IMR-90 (cell line): ENCODE results near the gene RCL1. TPM values are rescaled to one million over a fixed set of nuclear protein-coding genes. Genes with fewer than 3 reads are reported as not detected.

Experiments
- ATAC-seq: fragments of 200-7000 bp; cut with Tn5 transposase; 2 replicates; pipeline ENCODE4 v1.9.1; 2020; ENCODE audit warnings: low read depth, mild to moderate bottlenecking, moderate library complexity
- BruUV-seq: library from RNA; stranded (reverse); fragments of 400-500 nt; replicated peaks from 2 replicates; lab custom pipeline; 2021; lab: Mats Ljungman, UMichigan
- CTCF ChIA-PET: fragments of 300-600 bp; formaldehyde crosslinking; extraction: SDS; loops from one replicate; lab custom pipeline; 2021; ENCODE audit warnings: antibody characterized with exemption; lab: Yijun Ruan, JAX
- POLR2A ChIA-PET: fragments of 300-600 bp; sonication (Branson Sonifier 250); formaldehyde crosslinking; loops from one replicate; lab custom pipeline; 2022; ENCODE audit warnings: antibody characterized with exemption; ENCODE audit not compliant: unreplicated experiment; lab: Charles Lee
- DNase-seq: peaks from one replicate; pipeline ENCODE4 v3.0.0; 2013
- H2AFZ ChIP-seq: replicated peaks from 2 replicates; pipeline ENCODE3; 2013; ENCODE audit warnings: low read length, mild to moderate bottlenecking; ENCODE audit not compliant: poor library complexity
- H2AK5ac ChIP-seq: 2 replicates; pipeline ENCODE4 v1.6.1; 2013; ENCODE audit warnings: low read depth, low read length, inconsistent platforms
- H2AK9ac ChIP-seq: replicated peaks from 2 replicates; pipeline ENCODE3; 2013; ENCODE audit warnings: mild to moderate bottlenecking, low read depth, low read length, moderate library complexity; ENCODE audit not compliant: poor library complexity
- H2BK120ac ChIP-seq: 2 replicates; pipeline ENCODE4 v1.6.1; 2013; ENCODE audit warnings: low read depth, low read length, inconsistent platforms
- H2BK15ac ChIP-seq: 3 replicates; pipeline ENCODE4 v1.6.1; 2013; ENCODE audit warnings: low read depth, low read length, inconsistent platforms
- H2BK20ac ChIP-seq: 2 replicates; pipeline ENCODE4 v1.6.1; 2013; ENCODE audit warnings: low read depth, mild to moderate bottlenecking, inconsistent platforms, low read length, moderate library complexity
- H2BK5ac ChIP-seq: 2 replicates; pipeline ENCODE4 v1.6.1; 2013; ENCODE audit warnings: mild to moderate bottlenecking, low read depth, low read length, inconsistent platforms; ENCODE audit not compliant: poor library complexity, severe bottlenecking
- H3K14ac ChIP-seq: replicated peaks from 2 replicates; pipeline ENCODE4 v1.6.1; 2013; ENCODE audit warnings: low read depth, low read length, inconsistent platforms
- H3K18ac ChIP-seq: 2 replicates; pipeline ENCODE4 v1.6.1; 2013; ENCODE audit warnings: low read depth, low read length, control low read depth
- H3K23ac ChIP-seq: 2 replicates; pipeline ENCODE4 v1.6.1; 2013; ENCODE audit warnings: low read depth, low read length, inconsistent platforms
- H3K27ac ChIP-seq: 2 replicates; pipeline ENCODE4 v1.5.1; 2013; ENCODE audit warnings: mild to moderate bottlenecking, control low read depth, low read length; ENCODE audit not compliant: insufficient read depth
- H3K27me3 ChIP-seq: 2 replicates; pipeline ENCODE4 v1.6.1; 2013; ENCODE audit warnings: low read length; ENCODE audit not compliant: control insufficient read depth, insufficient read depth
- H3K36me3 ChIP-seq: 2 replicates; pipeline ENCODE4 v1.6.1; 2013; ENCODE audit warnings: low read length, mixed read lengths; ENCODE audit not compliant: control insufficient read depth, insufficient read depth
- H3K4ac ChIP-seq: 2 replicates; pipeline ENCODE4 v1.6.1; 2013; ENCODE audit warnings: low read depth, low read length, inconsistent platforms
- H3K4me1 ChIP-seq: 2 replicates; pipeline ENCODE4 v1.6.1; 2013; ENCODE audit warnings: low read length, mixed read lengths; ENCODE audit not compliant: control insufficient read depth, insufficient read depth
- H3K4me2 ChIP-seq: 2 replicates; pipeline ENCODE4 v1.6.1; 2013; ENCODE audit warnings: low read depth, mild to moderate bottlenecking, control low read depth, low read length, moderate library complexity
- H3K4me3 ChIP-seq: 2 replicates; pipeline ENCODE4 v1.5.1; 2013; ENCODE audit warnings: low read depth, mild to moderate bottlenecking, control low read depth, low read length, moderate library complexity; ENCODE audit not compliant: insufficient read depth
- H3K56ac ChIP-seq: 2 replicates; pipeline ENCODE4 v1.6.1; 2013; ENCODE audit warnings: low read length, inconsistent platforms; ENCODE audit not compliant: insufficient read depth; ENCODE audit errors: extremely low read depth
- H3K79me1 ChIP-seq, 2 experiments: 2 replicates each; pipeline ENCODE4 v1.6.1; 2013; ENCODE audit warnings: low read length in 2 of 2, inconsistent platforms in 1 of 2, low read depth in 1 of 2
- H3K9ac ChIP-seq: 2 replicates; pipeline ENCODE4 v1.6.1; 2013; ENCODE audit warnings: low read depth, low read length, control low read depth
- H3K9me1 ChIP-seq: 2 replicates; pipeline ENCODE4 v1.6.1; 2013; ENCODE audit warnings: low read length, inconsistent platforms; ENCODE audit not compliant: insufficient read depth
- H3K9me3 ChIP-seq: 2 replicates; pipeline ENCODE4 v1.6.1; 2013; ENCODE audit warnings: low read length; ENCODE audit not compliant: control insufficient read depth, insufficient read depth
- H4K20me1 ChIP-seq: 2 replicates; pipeline ENCODE4 v1.6.1; 2013; ENCODE audit warnings: low read length, inconsistent platforms; ENCODE audit not compliant: insufficient read depth
- H4K5ac ChIP-seq: 2 replicates; pipeline ENCODE4 v1.6.1; 2013; ENCODE audit warnings: mild to moderate bottlenecking, low read depth, low read length, control low read depth
- H4K8ac ChIP-seq, 2 experiments: 2 replicates each; pipeline ENCODE4 v1.6.1; 2013; ENCODE audit warnings: low read depth in 2 of 2, low read length in 2 of 2, control low read depth in 1 of 2, inconsistent platforms in 1 of 2
- H4K91ac ChIP-seq: 2 replicates; pipeline ENCODE4 v1.6.1; 2013; ENCODE audit warnings: low read depth, low read length, inconsistent platforms; ENCODE audit not compliant: insufficient read depth
- FOS ChIP-seq: fragments of 150-350 bp; IDR thresholded peaks from 2 replicates; pipeline ENCODE4 v1.6.1; 2016; ENCODE audit warnings: low read depth, low read length
- MAZ ChIP-seq: IDR thresholded peaks from 2 replicates; pipeline ENCODE4 v1.6.1; 2012; ENCODE audit warnings: low read depth, mild to moderate bottlenecking, low read length, improper control_type of control experiment, moderate library complexity, borderline replicate concordance
- NFE2L2 ChIP-seq: fragments of 150-350 bp; IDR thresholded peaks from 2 replicates; pipeline ENCODE4 v1.6.1; 2016; ENCODE audit warnings: low read depth, mild to moderate bottlenecking, low read length
- POLR2A ChIP-seq: IDR thresholded peaks from 2 replicates; pipeline ENCODE4 v1.6.1; 2012; ENCODE audit warnings: mild to moderate bottlenecking, low read depth, low read length
- RAD21 ChIP-seq: IDR thresholded peaks from 2 replicates; pipeline ENCODE4 v1.6.1; 2012; ENCODE audit warnings: low read length, improper control_type of control experiment
- WGBS, 2 experiments: methylation state at CpG; one replicate each; pipeline versions ENCODE4 v1.1.5 to v1.1.7; 2013; ENCODE audit warnings: missing lambda C conversion rate in 2 of 2; ENCODE audit not compliant: insufficient read length in 1 of 2; ENCODE audit errors: extremely low coverage in 2 of 2; 5-methylcytosine and 5-hydroxymethylcytosine counted together
- dilution Hi-C: fragments of 300-500 bp; cut with HindIII; formaldehyde crosslinking; loops from one replicate; pipeline ENCODE4 v1.14.3; 2018; ENCODE audit warnings: low sequenced_read_pairs; ENCODE audit not compliant: unreplicated experiment
- in situ Hi-C: fragments of 300-500 bp; cut with MboI; formaldehyde crosslinking; loops from 3 replicates; pipeline ENCODE4 v1.14.3; 2019; ENCODE audit warnings: low sequenced_read_pairs, inconsistent platforms, mixed read lengths
- intact Hi-C: fragments of 100-400 bp; cut with micrococcal nuclease; formaldehyde crosslinking; loops from 2 replicates; pipeline ENCODE4 v1.10.0; 2022
- polyA plus RNA-seq, 3 experiments: library from polyadenylated mRNA; depleted of rRNA; stranded (reverse); fragments of >200 nt; gene quantifications; 2 replicates each; pipeline ENCODE4 v1.2.3, GENCODE V29; 2012; ENCODE audit warnings: low replicate concordance in 1 of 3
- total RNA-seq: library from RNA; depleted of rRNA; stranded (reverse); fragments of >200 nt; gene quantifications from 2 replicates; pipeline ENCODE4 v1.2.3, GENCODE V29; 2012
- TF ChIP-seq, protein P1 (sequence below): fragments of 150-350 bp; IDR thresholded peaks from 2 replicates; pipeline ENCODE4 v1.6.1; 2016; ENCODE audit warnings: low read depth, mild to moderate bottlenecking, low read length, moderate library complexity, borderline replicate concordance
- TF ChIP-seq, protein P2 (sequence below): conservative IDR thresholded peaks from 2 replicates; pipeline ENCODE4 v1.5.1; 2012; ENCODE audit warnings: mild to moderate bottlenecking, low read depth, low read length, improper control_type of control experiment
- TF ChIP-seq, protein P3 (sequence below): fragments of 150-350 bp; IDR thresholded peaks from 2 replicates; pipeline ENCODE4 v1.6.1; 2017; ENCODE audit warnings: mild to moderate bottlenecking, antibody characterized with exemption, low read length, low read depth

Gene RCL1
- total and polyA plus RNA-seq, 2 of the 4 experiments (the other 2 are of a cell fraction), result 12.3 to 13.8 TPM

DNA sequence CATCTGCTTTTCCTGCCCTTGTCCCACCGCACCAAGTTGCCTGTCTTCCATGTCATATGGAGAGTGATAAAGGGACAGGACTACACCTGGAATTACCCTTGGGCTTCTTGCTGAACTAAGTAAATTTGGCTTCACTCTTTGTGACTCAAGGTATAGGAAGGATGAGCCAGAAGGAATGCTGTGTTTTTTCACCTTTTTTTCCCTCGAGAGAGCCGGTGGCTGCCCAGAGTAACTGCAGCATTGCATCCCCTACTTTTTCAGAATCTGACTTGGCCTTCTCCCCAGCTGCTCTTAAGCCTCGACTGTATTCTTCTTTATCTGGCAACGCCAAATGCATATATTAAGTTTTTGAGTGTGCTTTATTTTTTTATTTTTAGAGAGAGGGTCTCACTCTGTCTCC lies 38.4 kb downstream of the RCL1 start:
- Histone ChIP-seq H2AFZ (no peak overlapping the region), H3K14ac (no peak overlapping the region), H3K9me3 (no peaks in the 10 kb centered on the region), H3K23ac (no peak overlapping the region; the same call in 1 of the 2 replicates), H3K27me3 (no peaks in the 10 kb centered on the region), H3K27ac (no peak overlapping the region), H4K5ac (no peak overlapping the region), H3K79me1 (peaks cover 18 to 58% of the 10 kb centered on the region in 2 experiments), H3K4me3 (no peak overlapping the region), H3K9ac (no peak overlapping the region), H4K20me1 (peaks cover 3% of the 10 kb centered on the region; the same call in 1 of the 2 replicates), H2AK9ac (no peak overlapping the region), H2BK120ac (peak overlapping the region; percentile 82), H3K4me2 (no peak overlapping the region), H3K4me1 (peaks cover 31% of the 10 kb centered on the region), H2BK5ac (no peak overlapping the region), H4K91ac (peak overlapping the region; percentile 4; the same call in 1 of the 2 replicates), H3K36me3 (no peaks in the 10 kb centered on the region), H4K8ac (no peak overlapping the region), H3K18ac (no peak overlapping the region), H3K9me1 (peaks cover 27% of the 10 kb centered on the region), H3K56ac (no peak overlapping the region), H2BK15ac (peak overlapping the region; percentile 69; the same call in 1 of the 3 replicates), H2AK5ac (peak overlapping the region; percentile 51), H3K4ac (peak overlapping the region; percentile 41; the same call in 1 of the 2 replicates), H2BK20ac (peak overlapping the region; percentile 57)
- TF ChIP-seq POLR2A, result no peak
- no peak for TF ChIP-seq FOS
- no peak for TF ChIP-seq RAD21
- TF ChIP-seq, protein P1, sequence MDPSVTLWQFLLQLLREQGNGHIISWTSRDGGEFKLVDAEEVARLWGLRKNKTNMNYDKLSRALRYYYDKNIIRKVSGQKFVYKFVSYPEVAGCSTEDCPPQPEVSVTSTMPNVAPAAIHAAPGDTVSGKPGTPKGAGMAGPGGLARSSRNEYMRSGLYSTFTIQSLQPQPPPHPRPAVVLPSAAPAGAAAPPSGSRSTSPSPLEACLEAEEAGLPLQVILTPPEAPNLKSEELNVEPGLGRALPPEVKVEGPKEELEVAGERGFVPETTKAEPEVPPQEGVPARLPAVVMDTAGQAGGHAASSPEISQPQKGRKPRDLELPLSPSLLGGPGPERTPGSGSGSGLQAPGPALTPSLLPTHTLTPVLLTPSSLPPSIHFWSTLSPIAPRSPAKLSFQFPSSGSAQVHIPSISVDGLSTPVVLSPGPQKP, result no peak
- no peak for TF ChIP-seq MAZ
- TF ChIP-seq, protein P2, sequence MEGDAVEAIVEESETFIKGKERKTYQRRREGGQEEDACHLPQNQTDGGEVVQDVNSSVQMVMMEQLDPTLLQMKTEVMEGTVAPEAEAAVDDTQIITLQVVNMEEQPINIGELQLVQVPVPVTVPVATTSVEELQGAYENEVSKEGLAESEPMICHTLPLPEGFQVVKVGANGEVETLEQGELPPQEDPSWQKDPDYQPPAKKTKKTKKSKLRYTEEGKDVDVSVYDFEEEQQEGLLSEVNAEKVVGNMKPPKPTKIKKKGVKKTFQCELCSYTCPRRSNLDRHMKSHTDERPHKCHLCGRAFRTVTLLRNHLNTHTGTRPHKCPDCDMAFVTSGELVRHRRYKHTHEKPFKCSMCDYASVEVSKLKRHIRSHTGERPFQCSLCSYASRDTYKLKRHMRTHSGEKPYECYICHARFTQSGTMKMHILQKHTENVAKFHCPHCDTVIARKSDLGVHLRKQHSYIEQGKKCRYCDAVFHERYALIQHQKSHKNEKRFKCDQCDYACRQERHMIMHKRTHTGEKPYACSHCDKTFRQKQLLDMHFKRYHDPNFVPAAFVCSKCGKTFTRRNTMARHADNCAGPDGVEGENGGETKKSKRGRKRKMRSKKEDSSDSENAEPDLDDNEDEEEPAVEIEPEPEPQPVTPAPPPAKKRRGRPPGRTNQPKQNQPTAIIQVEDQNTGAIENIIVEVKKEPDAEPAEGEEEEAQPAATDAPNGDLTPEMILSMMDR, result no peak
- TF ChIP-seq, protein P3, sequence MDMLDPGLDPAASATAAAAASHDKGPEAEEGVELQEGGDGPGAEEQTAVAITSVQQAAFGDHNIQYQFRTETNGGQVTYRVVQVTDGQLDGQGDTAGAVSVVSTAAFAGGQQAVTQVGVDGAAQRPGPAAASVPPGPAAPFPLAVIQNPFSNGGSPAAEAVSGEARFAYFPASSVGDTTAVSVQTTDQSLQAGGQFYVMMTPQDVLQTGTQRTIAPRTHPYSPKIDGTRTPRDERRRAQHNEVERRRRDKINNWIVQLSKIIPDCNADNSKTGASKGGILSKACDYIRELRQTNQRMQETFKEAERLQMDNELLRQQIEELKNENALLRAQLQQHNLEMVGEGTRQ, result no peak
- TF ChIP-seq NFE2L2, result no peak
- CTCF ChIA-PET, result interaction anchor here (0.7 kb wide), 1 partner anchor 34 kb away, joined by 4 read pairs; no protein-coding TSS in a partner anchor
- dilution Hi-C loops (no loop called here), in situ Hi-C loops (no loop called here), intact Hi-C loops (loop anchor here (5.0 to 10.0 kb wide), 3 partner anchors 39 to 446 kb away; partner anchors contain the start of genes JAK2 and RCL1)
- 100% methylated on average over 1 of the region's 5 CpGs; no CpG with 5 or more reads in 1 of the 2 experiments for WGBS, 2 experiments
- BruUV-seq, result no TSS peak
- POLR2A ChIA-PET, result no interaction called here
- DNase-seq (peak; percentile 37), ATAC-seq (no peak)
